Measurements from ENCODE around the gene FBXL14.

Gene FBXL14

GRCh38 chr12:1592444-1593173 is 1.8 kb downstream of the FBXL14 start:
- no peak for DNase-seq (ENCODE audit: low read depth)

- no peak for DNase-seq (ENCODE audit: low read depth)
Measured at GRCh38 chr12:1591543-1591942, 2.8 kb downstream of the FBXL14 start.

GRCh38 chr12:1591034-1591433 is 3.3 kb downstream of the FBXL14 start:
- no peak for DNase-seq (ENCODE audit: low read depth)

GRCh38 chr12:1590221-1590979 is 4.0 kb downstream of the FBXL14 start:
- DNase-seq (ENCODE audit: low read depth) = no peak

- no peak for DNase-seq (ENCODE audit: low read depth)
Measured at GRCh38 chr12:1588575-1588947, 5.8 kb downstream of the FBXL14 start.

- no peak for DNase-seq (ENCODE audit: low read depth)
Measured at GRCh38 chr12:1587927-1588574, 6.3 kb downstream of the FBXL14 start.

GRCh38 chr12:1584326-1584725 is 10.1 kb downstream of the FBXL14 start:
- DNase-seq (ENCODE audit: low read depth) = no peak

GRCh38 chr12:1583421-1584078 is 10.8 kb downstream of the FBXL14 start:
- DNase-seq (ENCODE audit: low read depth) = peak; percentile 76

GRCh38 chr12:1582709-1583050 is 11.7 kb downstream of the FBXL14 start:
- no peak for DNase-seq (ENCODE audit: low read depth)

- DNase-seq (ENCODE audit: low read depth) = no peak
Measured at GRCh38 chr12:1581973-1582708, 12.2 kb downstream of the FBXL14 start.

- no peak for DNase-seq (ENCODE audit: low read depth)
Measured at GRCh38 chr12:1580526-1580925, 13.9 kb downstream of the FBXL14 start.

GRCh38 chr12:1579651-1580435 is 14.5 kb downstream of the FBXL14 start:
- no peak for DNase-seq (ENCODE audit: low read depth)

GRCh38 chr12:1576410-1577241 is 17.8 kb downstream of the FBXL14 start:
- DNase-seq (ENCODE audit: low read depth) = no peak

- DNase-seq (ENCODE audit: low read depth) = no peak
Measured at GRCh38 chr12:1575408-1576401, 18.7 kb downstream of the FBXL14 start.

- no peak for DNase-seq (ENCODE audit: low read depth)
Measured at GRCh38 chr12:1574865-1575259, 19.5 kb downstream of the FBXL14 start.

- DNase-seq (ENCODE audit: low read depth) = no peak
Measured at GRCh38 chr12:1573960-1574864, 20.2 kb downstream of the FBXL14 start.

- no peak for DNase-seq (ENCODE audit: low read depth)
Measured at GRCh38 chr12:1572731-1573130, 21.6 kb downstream of the FBXL14 start.

GRCh38 chr12:1567852-1568251 is 26.5 kb downstream of the FBXL14 start:
- no peak for DNase-seq (ENCODE audit: low read depth)

Data from HS-5 (cell line).